Naive thymus-derived CD8-positive, alpha-beta T cell (primary cell): ENCODE data around the gene PLXDC2. TPM values are rescaled to one million over a fixed set of nuclear protein-coding genes. Genes with fewer than 3 reads are reported as not detected.

Experiments used
- ATAC-seq, 2 donors: fragments of 150-1000 bp; cut with Tn5 transposase in 1 of 2; sonication (Bioruptor Pico), chemical (Tn5 transposase) in 1 of 2; 1 replicate in 1 of 2; 2 replicates in 1 of 2; pipeline ENCODE4 v1.10.0; 2021; ENCODE audit warnings: mild to moderate bottlenecking in 2 of 2, moderate library complexity in 2 of 2
- POLR2A ChIA-PET: fragments of 350-600 bp; sonication (Branson Sonifier 250); formaldehyde crosslinking; loops from one replicate; lab custom pipeline; 2021; ENCODE audit warnings: antibody characterized with exemption; lab: Charles Lee
- DNase-seq, 10 donors: peaks; one replicate each; pipeline versions ENCODE4 v3.0.0 to v3.0.0-alpha.2; 2020 to 2022
- H3K27ac Mint-ChIP-seq, 10 donors: one replicate each; pipeline ENCODE4 v1.8.0; 2020 to 2022; ENCODE audit warnings: mild to moderate bottlenecking in 10 of 10, mixed read lengths in 10 of 10, moderate library complexity in 4 of 10, inconsistent platforms in 1 of 10
- H3K27me3 Mint-ChIP-seq, 5 donors: one replicate each; pipeline ENCODE4 v1.8.0; 2021 to 2022; ENCODE audit warnings: mixed read lengths in 5 of 5
- H3K36me3 Mint-ChIP-seq, 3 donors: one replicate each; pipeline ENCODE4 v1.8.0; 2020 to 2022; ENCODE audit warnings: mixed read lengths in 3 of 3, mild to moderate bottlenecking in 2 of 3, inconsistent platforms in 1 of 3
- H3K4me1 Mint-ChIP-seq, 4 donors: one replicate each; pipeline ENCODE4 v1.8.0; 2021 to 2022; ENCODE audit warnings: mixed read lengths in 4 of 4
- H3K4me3 Mint-ChIP-seq, 10 donors: one replicate each; pipeline ENCODE4 v1.8.0; 2020 to 2022; ENCODE audit warnings: mild to moderate bottlenecking in 10 of 10, mixed read lengths in 10 of 10, moderate library complexity in 6 of 10, inconsistent platforms in 1 of 10
- H3K9me3 Mint-ChIP-seq, 9 donors: one replicate each; pipeline ENCODE4 v1.8.0; 2020 to 2022; ENCODE audit warnings: mixed read lengths in 9 of 9, mild to moderate bottlenecking in 3 of 9, inconsistent platforms in 1 of 9, moderate library complexity in 1 of 9
- polyA plus RNA-seq, 3 donors: library from polyadenylated mRNA; unstranded; fragments of 300-500 nt; fragmentation: Illumina TruSeq; gene quantifications; one replicate each; pipeline ENCODE4 v1.2.3, GENCODE V29; 2021
- total RNA-seq, 8 experiments: library from RNA in 2 of 8; stranded (reverse) in 2 of 8; gene quantifications; one replicate each; pipeline ENCODE4 v1.2.3 and lab custom pipeline; 2021 to 2026

The PLXDC2 gene
- total and polyA plus RNA-seq, 5 experiments from 2014 or later = 0.07 to 0.44 (median 0.31) TPM; not detected in 2

- Mint-ChIP-seq H3K36me3 (no peaks in the 10 kb centered on the region), H3K4me3 (no peak overlapping the region), H3K27ac (no peak overlapping the region), H3K9me3 (peaks cover 0 to 23% (median 0%) of the 10 kb centered on the region in 9 donors), H3K27me3 (peaks cover 0 to 3% (median 0%) of the 10 kb centered on the region in 5 donors), H3K4me1 (peaks cover 0 to 1% (median 0%) of the 10 kb centered on the region in 4 donors)
- ATAC-seq = no peak
- no peak for DNase-seq
- POLR2A ChIA-PET = no interaction called here
These were observed 92.9 kb downstream of the PLXDC2 start for GRCh38 chr10:19908991-19909696.

- Mint-ChIP-seq H3K27ac (no peak overlapping the region), H3K4me3 (no peak overlapping the region), H3K4me1 (no peaks in the 10 kb centered on the region), H3K27me3 (no peaks in the 10 kb centered on the region), H3K9me3 (peaks cover 0 to 18% (median 2%) of the 10 kb centered on the region in 9 donors), H3K36me3 (peaks cover 0 to 4% (median 0%) of the 10 kb centered on the region in 3 donors)
- no peak for ATAC-seq
- no peak for DNase-seq
- POLR2A ChIA-PET = no interaction called here
These were observed 95.7 kb downstream of the PLXDC2 start for GRCh38 chr10:19911886-19912285.

- Mint-ChIP-seq H3K27ac (no peak overlapping the region), H3K9me3 (peaks cover 0 to 19% (median 6%) of the 10 kb centered on the region in 9 donors), H3K4me1 (no peaks in the 10 kb centered on the region), H3K36me3 (peaks cover 0 to 4% (median 0%) of the 10 kb centered on the region in 3 donors), H3K4me3 (no peak overlapping the region), H3K27me3 (no peaks in the 10 kb centered on the region)
- ATAC-seq (no peak), DNase-seq (no peak)
- POLR2A ChIA-PET = no interaction called here
These were observed 97.8 kb downstream of the PLXDC2 start for GRCh38 chr10:19913987-19914386.

- Mint-ChIP-seq H3K4me1 (no peaks in the 10 kb centered on the region), H3K9me3 (peaks cover 0 to 19% (median 6%) of the 10 kb centered on the region in 9 donors), H3K4me3 (no peak overlapping the region), H3K36me3 (peaks cover 0 to 4% (median 0%) of the 10 kb centered on the region in 3 donors), H3K27me3 (no peaks in the 10 kb centered on the region), H3K27ac (no peak overlapping the region)
- POLR2A ChIA-PET = no interaction called here
- no peak for DNase-seq
- no peak for ATAC-seq
These were observed 98.9 kb downstream of the PLXDC2 start for GRCh38 chr10:19915125-19915524.

GRCh38 chr10:19915816-19916215 lies 99.6 kb downstream of the PLXDC2 start:
- no peak for ATAC-seq
- H3K27me3 Mint-ChIP-seq = no peaks in the 10 kb centered on the region
- H3K9me3 Mint-ChIP-seq = peaks cover 0 to 19% (median 6%) of the 10 kb centered on the region in 9 donors
- no peaks in the 10 kb centered on the region for H3K4me1 Mint-ChIP-seq
- DNase-seq = no peak
- no peak overlapping the region for H3K4me3 Mint-ChIP-seq
- POLR2A ChIA-PET = no interaction called here
- peaks cover 0 to 4% (median 0%) of the 10 kb centered on the region in 3 donors for H3K36me3 Mint-ChIP-seq
- no peak overlapping the region for H3K27ac Mint-ChIP-seq

GRCh38 chr10:19917751-19918478 lies 101.7 kb downstream of the PLXDC2 start:
- H3K27ac Mint-ChIP-seq = no peak overlapping the region
- H3K9me3 Mint-ChIP-seq = peaks cover 0 to 19% (median 7%) of the 10 kb centered on the region in 9 donors
- H3K4me3 Mint-ChIP-seq = no peak overlapping the region
- DNase-seq (no peak), ATAC-seq (no peak)
- H3K36me3 Mint-ChIP-seq = peaks cover 0 to 4% (median 0%) of the 10 kb centered on the region in 3 donors
- H3K27me3 Mint-ChIP-seq = no peaks in the 10 kb centered on the region
- no peaks in the 10 kb centered on the region for H3K4me1 Mint-ChIP-seq
- POLR2A ChIA-PET = no interaction called here

GRCh38 chr10:19918794-19919193 lies 102.6 kb downstream of the PLXDC2 start:
- POLR2A ChIA-PET = no interaction called here
- no peak for ATAC-seq
- DNase-seq = no peak
- Mint-ChIP-seq H3K9me3 (peaks cover 0 to 19% (median 6%) of the 10 kb centered on the region in 9 donors), H3K27ac (no peak overlapping the region), H3K4me3 (no peak overlapping the region), H3K36me3 (peaks cover 0 to 4% (median 0%) of the 10 kb centered on the region in 3 donors), H3K4me1 (no peaks in the 10 kb centered on the region), H3K27me3 (no peaks in the 10 kb centered on the region)

- no peaks in the 10 kb centered on the region for H3K27me3 Mint-ChIP-seq
- no peak overlapping the region for H3K27ac Mint-ChIP-seq
- ATAC-seq = no peak
- POLR2A ChIA-PET = no interaction called here
- peaks cover 0 to 15% (median 6%) of the 10 kb centered on the region in 9 donors for H3K9me3 Mint-ChIP-seq
- no peak for DNase-seq
- H3K36me3 Mint-ChIP-seq = peaks cover 0 to 4% (median 0%) of the 10 kb centered on the region in 3 donors
- no peaks in the 10 kb centered on the region for H3K4me1 Mint-ChIP-seq
- H3K4me3 Mint-ChIP-seq = no peak overlapping the region
These were observed 103.4 kb downstream of the PLXDC2 start for GRCh38 chr10:19919671-19920070.

- Mint-ChIP-seq H3K36me3 (peaks cover 0 to under 1% (median 0%) of the 10 kb centered on the region in 3 donors), H3K9me3 (peaks cover 0 to 10% (median 5%) of the 10 kb centered on the region in 9 donors), H3K27ac (no peak overlapping the region), H3K4me3 (no peak overlapping the region), H3K27me3 (no peaks in the 10 kb centered on the region), H3K4me1 (no peaks in the 10 kb centered on the region)
- DNase-seq = no peak
- no peak for ATAC-seq
- POLR2A ChIA-PET = no interaction called here
These were observed 104.0 kb downstream of the PLXDC2 start for GRCh38 chr10:19920075-19920726.

- POLR2A ChIA-PET = no interaction called here
- Mint-ChIP-seq H3K4me3 (no peak overlapping the region), H3K36me3 (no peaks in the 10 kb centered on the region), H3K27me3 (no peaks in the 10 kb centered on the region), H3K4me1 (no peaks in the 10 kb centered on the region), H3K9me3 (peaks cover 0 to 6% (median 3%) of the 10 kb centered on the region in 9 donors), H3K27ac (peak overlapping the region in 1 of 10 donors; percentile 54)
- ATAC-seq = no peak
- no peak for DNase-seq
These were observed 105.3 kb downstream of the PLXDC2 start for GRCh38 chr10:19921300-19922140.

- peaks cover 0 to 10% (median 0%) of the 10 kb centered on the region in 9 donors for H3K9me3 Mint-ChIP-seq
- no peaks in the 10 kb centered on the region for H3K36me3 Mint-ChIP-seq
- no peak for DNase-seq
- no peaks in the 10 kb centered on the region for H3K4me1 Mint-ChIP-seq
- H3K4me3 Mint-ChIP-seq = no peak overlapping the region
- H3K27me3 Mint-ChIP-seq = no peaks in the 10 kb centered on the region
- H3K27ac Mint-ChIP-seq = no peak overlapping the region
- POLR2A ChIA-PET = no interaction called here
- no peak for ATAC-seq
These were observed 106.2 kb downstream of the PLXDC2 start for GRCh38 chr10:19922236-19922963.

GRCh38 chr10:19925064-19925463 lies 108.8 kb downstream of the PLXDC2 start:
- Mint-ChIP-seq H3K4me1 (no peaks in the 10 kb centered on the region), H3K4me3 (no peak overlapping the region), H3K9me3 (peaks cover 0 to 12% (median 0%) of the 10 kb centered on the region in 9 donors), H3K27ac (no peak overlapping the region), H3K36me3 (peaks cover 0 to 5% (median 0%) of the 10 kb centered on the region in 3 donors), H3K27me3 (no peaks in the 10 kb centered on the region)
- no peak for DNase-seq
- POLR2A ChIA-PET = no interaction called here
- ATAC-seq = no peak
